Uterine smooth muscle cell (primary cell): ENCODE measurements around the gene LEPR. TPM values are rescaled to one million over a fixed set of nuclear protein-coding genes. Genes with fewer than 3 reads are reported as not detected.

Experiments used
- total RNA-seq: library from RNA; depleted of rRNA; stranded (reverse); fragments of >200 nt; gene quantifications from 2 replicates; pipeline ENCODE4 v1.2.3, GENCODE V29; 2014

LEPR gene, protein sequence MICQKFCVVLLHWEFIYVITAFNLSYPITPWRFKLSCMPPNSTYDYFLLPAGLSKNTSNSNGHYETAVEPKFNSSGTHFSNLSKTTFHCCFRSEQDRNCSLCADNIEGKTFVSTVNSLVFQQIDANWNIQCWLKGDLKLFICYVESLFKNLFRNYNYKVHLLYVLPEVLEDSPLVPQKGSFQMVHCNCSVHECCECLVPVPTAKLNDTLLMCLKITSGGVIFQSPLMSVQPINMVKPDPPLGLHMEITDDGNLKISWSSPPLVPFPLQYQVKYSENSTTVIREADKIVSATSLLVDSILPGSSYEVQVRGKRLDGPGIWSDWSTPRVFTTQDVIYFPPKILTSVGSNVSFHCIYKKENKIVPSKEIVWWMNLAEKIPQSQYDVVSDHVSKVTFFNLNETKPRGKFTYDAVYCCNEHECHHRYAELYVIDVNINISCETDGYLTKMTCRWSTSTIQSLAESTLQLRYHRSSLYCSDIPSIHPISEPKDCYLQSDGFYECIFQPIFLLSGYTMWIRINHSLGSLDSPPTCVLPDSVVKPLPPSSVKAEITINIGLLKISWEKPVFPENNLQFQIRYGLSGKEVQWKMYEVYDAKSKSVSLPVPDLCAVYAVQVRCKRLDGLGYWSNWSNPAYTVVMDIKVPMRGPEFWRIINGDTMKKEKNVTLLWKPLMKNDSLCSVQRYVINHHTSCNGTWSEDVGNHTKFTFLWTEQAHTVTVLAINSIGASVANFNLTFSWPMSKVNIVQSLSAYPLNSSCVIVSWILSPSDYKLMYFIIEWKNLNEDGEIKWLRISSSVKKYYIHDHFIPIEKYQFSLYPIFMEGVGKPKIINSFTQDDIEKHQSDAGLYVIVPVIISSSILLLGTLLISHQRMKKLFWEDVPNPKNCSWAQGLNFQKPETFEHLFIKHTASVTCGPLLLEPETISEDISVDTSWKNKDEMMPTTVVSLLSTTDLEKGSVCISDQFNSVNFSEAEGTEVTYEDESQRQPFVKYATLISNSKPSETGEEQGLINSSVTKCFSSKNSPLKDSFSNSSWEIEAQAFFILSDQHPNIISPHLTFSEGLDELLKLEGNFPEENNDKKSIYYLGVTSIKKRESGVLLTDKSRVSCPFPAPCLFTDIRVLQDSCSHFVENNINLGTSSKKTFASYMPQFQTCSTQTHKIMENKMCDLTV
- 9.3 and 20.6 TPM in 2 replicates for total RNA-seq

GRCh38 chr1:65420590-65421350 lies at the start of gene LEPR, which contains the start of gene LEPROT:
Gene LEPR, plus strand, starts transcription at chr1:65420668. Its CDS starts 144,898 bp downstream, at chr1:65565566.
Gene LEPROT, plus strand, starts transcription at chr1:65420668. Its CDS starts 57 bp downstream, at chr1:65420725.

Other genes with a start within 250 kb of the LEPR start
- 0.44 and 0.62 TPM in 2 replicates for gene DNAJC6, start 111.1 kb upstream of the LEPR start, total RNA-seq
- 37.4 and 47.1 TPM in 2 replicates for gene LEPROT, start within 50 bp of the LEPR start, total RNA-seq